ENCODE measurements around the gene KRT74.

The KRT74 gene

DNA sequence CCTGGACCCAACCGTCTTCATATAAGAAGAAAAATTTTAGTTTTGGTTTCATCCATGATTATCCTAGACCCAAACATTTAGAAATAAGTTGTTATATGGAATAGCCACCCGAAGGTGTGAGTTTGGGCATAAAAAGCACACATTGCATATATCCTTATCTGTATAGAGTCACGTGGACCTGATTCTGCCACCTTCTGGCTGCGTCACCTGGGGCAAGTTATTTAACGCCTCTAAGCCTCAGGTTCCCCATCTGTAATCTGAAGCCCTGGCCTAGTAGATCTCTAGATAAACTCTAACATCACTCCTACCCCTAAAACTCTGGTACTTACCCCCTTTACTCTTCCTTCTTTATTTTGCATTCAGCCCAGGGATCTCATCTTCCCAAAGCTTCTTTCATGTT lies 39.2 kb downstream of the KRT74 start:
- FAIRE-seq, result no peak

DNA sequence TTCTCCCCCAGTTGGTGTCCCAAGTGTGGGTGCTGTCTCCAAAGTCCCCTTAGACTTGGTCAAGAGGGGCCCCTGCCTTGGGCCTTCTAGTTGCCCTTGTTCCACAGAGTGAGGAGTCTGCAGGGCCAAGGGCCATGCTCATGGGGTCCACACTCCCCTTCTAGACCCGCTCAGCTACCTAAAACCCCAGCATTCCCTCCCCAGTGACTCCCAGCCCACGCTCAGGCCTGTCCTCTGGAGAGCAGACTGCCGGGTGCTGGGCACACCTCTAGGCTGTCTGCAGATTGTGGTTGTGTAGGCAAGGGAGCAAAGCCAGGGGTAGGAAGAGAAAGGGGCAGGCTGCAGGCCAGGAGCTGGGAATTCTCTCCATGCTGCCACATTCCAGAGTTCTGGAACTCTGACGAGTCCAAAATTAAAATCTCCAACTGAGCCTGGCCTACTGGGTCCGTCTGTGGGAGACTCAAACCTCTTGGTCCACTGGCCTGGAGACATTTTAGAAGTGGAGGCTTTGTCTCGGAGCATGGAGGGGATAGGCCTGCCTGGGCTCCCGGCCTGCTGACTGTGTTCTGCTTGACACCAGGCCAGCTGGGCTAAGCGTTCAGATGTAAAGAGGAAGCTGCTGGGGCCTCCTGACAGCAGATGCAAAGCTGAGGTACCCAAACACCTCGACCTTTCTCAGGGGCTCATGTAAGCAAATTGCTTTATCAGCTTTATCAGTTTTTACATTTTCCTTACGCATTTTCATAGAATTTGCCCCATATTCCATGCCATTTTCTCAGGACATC lies 39.8 kb downstream of the KRT74 start:
- FAIRE-seq, result no peak

DNA sequence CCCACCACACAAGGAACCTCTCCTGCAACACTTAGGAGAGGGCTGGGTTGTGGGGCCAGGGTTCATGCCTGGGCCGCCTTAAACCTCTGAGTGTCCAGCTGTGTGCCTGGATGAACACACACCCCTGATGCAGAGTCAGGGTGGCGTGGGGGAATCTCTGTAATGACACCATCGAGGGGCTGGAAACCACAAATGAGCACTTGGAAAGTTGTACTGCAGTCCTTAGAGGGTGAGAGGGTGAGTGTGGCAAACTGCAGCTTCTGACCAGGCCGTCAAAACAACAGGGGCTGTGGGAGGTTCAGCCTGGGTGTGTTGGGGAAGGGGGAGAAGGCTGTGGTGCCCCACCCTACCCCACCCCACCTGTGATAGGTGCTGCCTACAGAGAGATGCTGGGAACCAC lies 41.0 kb downstream of the KRT74 start:
- FAIRE-seq, result no peak

DNA sequence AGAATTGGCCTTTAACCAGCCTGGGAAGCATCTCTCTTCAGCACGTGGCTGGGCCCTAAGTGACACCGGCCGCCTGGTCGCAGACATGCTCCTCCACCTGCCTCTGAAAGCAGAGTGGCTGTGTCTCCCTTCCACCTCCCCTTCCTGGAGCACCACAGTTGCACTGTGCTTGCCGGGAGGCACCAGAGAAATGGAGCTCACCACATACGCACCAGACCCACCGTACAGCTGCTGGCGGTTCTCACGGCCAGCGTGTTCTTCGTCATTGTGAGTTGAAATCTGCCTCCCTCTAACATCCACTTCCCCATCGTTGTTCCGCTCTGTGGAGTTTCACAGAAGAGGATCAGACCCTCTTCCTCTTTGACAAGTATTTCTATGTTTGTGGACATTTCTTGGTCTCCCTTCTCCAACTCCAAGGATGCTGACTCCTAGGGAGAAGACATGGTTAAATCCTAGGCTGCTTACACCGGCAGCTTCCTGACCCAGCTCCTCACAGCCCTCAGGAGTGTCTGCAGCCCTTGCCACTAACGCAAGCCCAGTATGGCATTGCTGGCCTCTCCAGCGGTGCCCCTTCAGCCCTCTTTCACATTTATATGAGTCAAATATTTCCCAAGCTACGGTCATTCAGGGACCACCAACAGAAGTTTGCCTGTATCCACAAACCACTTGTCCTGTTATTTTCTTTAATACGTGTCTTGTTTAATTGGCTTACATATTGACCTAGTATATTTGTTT lies 41.9 kb downstream of the KRT74 start:
- no peak for FAIRE-seq

DNA sequence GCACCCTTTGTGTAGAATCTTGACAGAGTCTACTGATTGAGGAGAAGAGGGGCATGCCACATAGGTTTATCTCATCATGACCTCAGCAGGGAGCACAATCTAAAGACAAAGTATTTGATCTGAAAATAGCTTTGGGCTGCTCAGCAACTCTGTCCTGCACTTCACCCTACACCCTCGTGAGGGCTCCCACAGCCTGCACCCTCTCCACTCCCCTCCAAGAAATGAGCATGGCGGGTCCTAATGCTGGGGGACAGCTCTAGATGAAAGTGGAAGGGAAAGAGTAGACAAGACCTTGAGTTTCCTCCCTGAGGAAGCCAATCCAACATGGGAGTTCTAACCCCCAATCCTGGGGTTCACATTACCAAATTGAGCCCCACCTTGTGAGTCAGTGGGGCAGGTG lies 42.7 kb downstream of the KRT74 start:
- FAIRE-seq, result no peak

DNA sequence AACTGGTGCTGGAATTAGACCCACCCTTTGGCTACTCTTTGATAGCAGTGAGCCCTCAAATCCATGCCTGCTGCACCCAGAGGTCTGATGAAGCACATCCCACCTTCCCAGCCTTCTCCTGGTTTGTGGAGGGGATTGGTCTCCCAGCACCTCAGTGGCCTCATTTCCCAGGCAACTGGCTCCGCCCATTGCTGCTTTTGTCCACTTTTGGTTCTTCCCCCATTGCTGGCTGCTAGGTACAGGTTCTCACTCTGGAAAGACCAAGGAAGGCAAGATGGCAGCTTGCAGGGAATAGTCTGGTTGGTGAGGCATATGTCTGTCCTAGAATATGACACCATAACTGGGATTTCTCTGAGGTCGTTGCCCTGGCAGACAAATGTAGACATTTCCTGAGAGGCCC lies 43.3 kb downstream of the KRT74 start:
- FAIRE-seq, result no peak

DNA sequence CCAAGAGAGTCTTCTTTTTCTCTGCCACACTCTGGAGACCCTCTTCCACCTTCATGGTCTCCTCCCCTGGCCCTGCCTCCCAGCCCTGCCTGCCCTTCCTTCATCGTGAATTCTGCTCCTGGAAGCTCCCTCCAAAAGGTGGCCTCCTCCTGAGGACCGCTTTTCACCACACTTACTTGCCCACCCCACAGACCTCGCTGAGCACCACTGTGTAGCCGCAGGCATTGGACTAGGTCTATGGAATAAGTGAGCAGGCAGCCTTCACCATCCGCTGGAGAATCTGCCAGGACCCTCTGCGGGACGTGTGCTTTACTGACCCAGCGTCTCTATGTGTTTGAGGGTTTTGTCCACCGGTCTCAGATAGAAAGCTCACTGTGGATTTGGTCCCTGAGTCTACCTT lies 43.8 kb downstream of the KRT74 start:
- FAIRE-seq, result no peak

DNA sequence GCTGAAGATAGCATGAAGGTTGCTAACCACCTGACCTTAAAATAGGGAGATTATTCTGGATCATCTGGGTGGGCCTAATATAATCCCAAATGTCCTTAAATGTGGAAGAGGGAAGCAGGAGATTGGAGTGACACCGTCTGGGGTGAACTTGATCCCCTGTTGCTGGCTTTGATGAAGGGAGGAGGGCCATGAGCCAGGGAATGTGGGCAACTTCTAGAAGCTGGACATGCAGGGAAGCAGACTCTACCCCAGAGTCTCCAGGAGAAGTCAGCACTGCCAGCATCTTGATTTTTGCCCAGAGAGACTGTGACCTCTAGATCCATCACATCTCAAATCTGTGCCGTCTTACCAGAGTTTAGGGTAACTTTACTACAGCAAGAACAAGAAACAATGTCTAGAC lies 44.2 kb downstream of the KRT74 start:
- FAIRE-seq, result no peak

DNA sequence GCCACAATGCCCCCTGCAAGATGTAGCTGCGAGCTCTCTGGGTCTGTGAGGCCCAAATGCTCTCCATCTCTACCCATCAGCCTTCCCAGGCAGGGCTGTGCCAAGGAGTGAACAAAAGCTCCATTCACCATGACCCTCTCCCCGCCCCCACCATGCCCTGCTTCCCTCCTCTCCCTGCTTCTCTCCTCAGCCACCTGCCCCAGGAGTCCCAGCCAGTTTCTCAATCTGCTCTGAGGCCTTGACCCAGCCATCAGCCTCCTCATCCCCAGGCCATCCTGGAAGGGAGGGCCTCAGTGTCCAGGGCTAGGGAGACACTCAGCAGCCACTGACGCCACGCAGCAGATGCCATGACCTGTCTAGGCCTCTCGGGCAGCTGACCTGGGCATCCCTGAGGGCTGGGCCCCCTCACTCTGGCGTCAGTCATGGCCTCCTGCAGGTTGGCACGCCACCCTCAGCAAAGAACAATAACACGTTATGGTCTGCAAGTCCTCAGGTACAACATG lies 45.0 kb downstream of the KRT74 start:
- FAIRE-seq, result no peak

DNA sequence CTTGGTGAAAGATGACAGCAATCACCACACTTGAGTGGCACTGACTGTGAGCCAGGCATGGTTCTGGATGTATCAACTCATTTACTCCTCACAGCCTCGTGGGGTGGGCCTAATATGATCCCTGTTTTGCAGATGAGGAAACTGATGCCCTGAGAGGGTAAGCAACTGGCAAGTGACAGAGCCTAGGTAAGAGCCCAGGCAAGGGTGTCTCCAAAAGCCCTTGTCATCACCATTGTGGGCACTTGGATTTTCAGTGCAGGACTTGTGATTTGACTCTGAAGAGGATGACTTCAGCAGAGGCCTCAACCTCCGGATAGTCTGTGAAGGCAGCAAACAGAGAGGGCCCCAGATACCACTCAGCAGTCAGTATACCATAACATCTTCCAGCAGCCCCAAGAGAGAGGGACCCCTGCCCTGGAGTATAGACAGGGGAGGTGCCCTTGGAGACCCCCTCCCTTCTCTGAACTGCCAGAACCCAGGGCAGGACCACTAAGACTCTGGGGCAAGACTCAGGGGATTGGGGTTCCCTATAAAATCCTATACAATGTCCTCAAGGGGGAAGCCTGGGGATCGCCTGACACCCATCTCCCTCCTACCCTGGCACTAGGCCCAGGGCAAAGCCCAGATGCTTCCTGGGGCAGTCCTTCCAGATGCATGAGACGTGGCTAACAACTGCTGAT lies 46.4 kb downstream of the KRT74 start:
- FAIRE-seq, result no peak

DNA sequence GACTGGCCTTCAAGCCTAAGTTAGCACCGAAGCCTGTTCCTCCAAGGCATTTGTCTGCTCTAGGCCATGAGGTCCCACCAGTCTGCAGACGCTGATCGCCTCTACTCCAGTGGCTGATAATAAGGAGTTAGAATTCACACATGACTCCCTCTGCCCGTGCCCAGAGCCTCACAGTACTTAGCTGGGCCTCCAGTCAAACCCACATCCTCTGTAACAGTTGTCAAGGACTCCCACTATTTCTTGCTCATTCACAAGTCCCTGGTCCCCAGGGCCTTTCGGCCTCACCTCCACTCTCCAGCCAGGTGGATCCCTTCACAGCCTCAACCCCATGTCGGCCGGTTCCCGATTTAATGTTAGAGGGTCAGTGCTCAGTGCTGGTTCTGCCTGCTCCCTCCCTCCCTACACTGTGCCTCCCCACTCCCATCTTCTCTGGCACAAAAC lies 47.1 kb downstream of the KRT74 start:
- FAIRE-seq, result no peak

DNA sequence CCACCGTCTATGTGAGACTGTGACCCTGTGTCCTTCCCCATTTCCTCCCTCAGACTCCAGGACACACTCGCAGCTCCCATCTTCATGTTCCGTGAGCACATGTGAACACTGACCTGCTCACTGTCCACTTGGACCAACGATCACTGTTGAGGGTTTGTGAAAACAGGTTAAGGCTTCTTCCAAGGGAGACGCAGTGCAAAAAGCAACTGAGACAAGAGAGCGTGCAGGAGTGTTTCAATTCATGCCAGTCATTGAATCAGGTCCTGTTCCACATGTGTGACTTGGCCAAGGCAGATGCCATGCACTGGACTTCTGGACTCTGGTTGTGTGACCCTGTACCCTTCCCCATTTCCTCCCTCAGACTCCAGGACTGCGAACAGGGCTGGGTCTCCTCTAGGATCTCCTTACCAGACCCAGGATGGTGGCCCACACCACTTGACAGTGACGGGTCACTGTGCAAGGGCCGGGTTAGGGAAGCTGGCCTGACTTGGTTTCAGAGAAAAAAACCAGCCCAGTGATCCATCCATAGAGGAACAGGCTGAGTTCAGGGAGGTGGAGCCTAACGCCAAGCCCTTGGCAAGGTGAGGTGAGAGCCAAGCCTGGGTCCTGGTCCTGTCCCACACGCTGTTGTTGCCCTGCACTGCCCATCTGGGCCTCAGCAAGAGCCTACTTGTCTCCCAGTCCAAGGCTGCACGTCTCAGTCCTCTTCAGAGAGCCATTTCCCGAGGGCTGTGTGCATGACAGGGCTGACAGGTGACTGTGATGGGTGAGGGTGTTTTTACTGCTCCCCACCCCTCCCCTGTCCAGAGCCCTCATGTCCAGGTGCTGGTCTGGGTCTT lies 47.8 kb downstream of the KRT74 start:
- no peak for FAIRE-seq

DNA sequence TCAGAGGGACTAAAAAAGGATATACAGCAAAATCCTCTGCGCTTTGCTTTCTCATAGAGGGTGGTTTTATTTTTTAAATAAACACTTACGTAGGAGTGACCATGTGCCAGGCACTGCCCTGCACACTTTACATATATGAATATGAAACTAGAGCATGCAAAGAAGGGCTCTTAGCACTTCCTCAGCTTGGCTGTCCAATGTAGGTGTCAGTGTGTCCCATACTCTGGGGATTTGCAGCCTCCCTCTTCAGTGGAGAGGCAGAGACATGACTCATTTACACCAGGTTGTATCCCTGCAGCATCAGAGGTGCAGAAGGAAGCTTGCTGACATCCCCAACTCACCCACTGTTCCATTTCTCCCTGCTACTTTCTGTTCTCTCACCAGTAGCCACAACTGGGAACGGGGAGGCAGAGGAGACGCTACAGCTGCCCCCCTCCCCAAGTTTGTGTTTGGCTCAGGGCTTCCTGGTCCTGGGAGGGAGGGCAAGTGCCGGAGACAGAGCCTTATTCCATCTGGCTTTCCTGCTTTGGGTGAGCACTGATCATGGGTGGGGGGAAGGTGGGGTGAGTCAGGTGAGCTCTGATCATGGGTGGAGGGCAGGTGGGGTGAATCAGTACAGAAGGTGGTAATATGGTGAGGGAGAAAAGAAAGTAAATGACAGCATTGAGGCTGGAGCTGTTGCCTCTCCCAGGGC lies 48.6 kb downstream of the KRT74 start:
- no peak for FAIRE-seq

DNA sequence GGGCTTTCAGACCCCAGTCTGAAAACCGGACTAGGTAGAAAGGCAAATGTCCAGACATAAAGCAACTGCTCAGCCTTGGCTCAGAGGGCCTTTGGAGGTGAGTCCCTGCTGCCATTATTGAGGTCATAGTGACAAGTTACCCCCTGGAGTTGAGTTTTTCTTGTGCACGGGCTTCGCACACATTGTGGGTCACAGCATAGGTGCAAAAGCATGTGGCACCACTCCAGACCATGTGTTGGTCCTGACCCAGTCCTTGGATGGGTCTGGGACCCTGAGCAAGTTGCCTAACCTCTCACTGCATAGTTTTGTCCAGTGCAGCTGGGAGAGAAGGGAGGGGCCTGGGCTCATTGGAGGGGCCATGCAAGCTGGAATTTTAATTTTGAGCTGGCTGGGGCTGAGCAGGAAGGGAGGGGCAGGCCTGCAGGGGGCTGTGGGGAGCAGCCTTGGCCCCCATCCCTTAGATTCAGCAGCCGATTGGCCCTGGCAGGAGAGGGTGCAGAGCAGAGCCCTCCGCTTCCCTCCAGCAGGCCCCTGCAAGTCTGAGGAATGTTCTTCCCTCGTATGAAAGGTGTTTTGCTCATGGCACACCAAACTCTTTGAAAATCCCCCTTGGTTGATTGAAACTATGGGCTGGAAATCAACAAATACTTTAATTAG lies 49.3 kb downstream of the KRT74 start:
- FAIRE-seq, result no peak

DNA sequence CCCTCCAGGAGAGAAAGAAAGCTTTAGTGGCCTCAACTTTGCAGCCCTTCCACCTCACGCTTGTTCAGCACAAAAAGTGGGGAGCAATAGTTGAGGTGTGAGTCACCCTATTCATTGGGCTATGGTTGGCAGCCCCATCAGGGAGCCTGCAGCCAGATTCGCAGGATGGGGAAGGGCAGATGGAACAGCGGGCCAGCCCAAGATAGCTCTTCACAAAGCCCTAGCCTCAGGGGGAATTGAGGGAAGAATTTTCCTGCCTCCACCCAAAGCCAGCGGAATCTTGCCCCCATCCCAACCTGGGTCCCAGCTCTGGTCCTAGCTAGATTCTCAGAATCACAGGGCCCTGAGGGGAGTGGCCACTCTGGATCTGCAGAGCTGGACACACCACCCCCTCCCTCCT lies 49.8 kb downstream of the KRT74 start:
- no peak for FAIRE-seq

DNA sequence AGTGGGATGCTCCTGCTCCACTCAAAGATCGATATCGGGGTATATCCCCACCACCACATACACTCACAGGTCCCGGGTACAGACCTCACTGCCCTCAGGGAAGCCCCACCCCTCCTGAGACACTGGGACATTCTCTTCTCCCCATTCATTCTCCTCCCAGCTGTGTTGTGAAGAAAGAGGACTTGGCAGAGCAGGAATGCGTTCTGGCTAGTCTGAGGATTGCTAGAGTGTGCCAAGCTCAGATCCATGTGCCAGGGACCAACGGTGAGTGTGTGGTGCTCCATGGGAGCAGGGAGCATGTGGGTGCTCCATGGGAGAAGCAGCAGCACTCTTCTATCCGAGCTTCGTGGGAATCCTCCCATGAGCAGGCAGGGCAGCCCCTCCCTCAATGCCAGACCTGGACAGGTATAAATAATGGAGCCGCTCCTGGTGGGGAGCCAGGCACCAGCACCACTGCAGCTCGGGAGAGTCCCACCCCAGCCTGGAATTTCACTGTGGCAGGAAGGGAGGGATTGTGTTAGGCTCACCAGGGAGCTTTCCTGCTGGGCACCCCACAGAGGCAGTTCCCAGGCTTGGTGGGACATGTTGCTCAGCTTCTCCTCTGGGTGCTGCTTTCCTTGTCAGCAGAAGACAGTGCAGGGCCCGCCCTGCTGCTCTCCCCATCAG lies 51.2 kb downstream of the KRT74 start:
- FAIRE-seq, result no peak

DNA sequence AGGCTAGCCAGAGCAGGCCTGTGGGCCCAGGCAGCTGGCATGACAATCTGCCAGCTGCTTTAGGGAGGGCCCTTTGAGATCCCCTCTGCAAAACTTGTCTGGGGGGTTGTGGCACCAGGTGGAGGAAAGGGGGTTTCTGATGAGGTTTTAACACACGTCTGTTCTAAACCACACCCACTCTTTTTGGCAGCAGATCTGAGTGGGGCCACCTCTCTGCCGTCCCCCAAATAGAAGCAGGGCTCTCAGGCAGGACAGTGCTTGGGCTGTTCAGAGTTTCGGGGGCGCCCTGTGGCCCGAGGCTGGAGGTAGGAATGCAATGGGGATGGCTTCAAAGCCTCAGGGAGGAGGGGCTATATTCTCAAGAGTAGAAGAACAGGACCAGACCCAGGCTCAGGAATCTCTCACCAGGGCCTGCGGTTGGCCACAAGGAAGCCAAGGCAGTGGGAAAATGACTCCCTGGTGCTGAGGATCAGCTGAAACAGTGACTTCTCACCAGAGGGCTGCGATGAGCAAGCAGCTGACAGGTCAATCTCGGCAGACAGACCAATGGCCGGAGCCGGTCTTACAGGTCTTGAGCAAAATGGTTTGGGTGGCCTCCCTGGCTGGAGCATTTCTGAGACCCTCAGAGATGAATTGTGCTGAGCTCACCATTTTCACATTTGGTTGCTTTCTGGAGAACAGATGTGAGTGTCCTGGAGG lies 51.9 kb downstream of the KRT74 start:
- no peak for FAIRE-seq

DNA sequence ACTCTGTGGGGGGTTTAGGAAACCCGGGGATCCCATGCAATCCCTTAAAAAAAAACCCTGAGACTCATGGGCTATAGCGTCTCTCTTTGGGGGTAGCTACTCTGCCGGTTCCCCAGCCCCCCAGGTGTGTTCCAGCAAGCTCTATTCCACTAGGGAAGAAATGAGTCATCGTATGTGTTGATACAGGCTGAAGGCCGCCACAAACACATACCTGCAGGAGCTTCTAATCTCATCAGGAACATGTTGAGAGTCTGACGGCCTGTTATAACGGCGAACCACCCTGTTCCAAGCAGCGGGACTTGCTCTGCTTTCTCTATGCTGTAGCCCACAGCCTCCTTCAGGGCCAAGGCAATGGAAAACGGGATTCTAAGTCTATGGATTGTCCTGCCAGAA lies 52.5 kb downstream of the KRT74 start:
- FAIRE-seq, result no peak

DNA sequence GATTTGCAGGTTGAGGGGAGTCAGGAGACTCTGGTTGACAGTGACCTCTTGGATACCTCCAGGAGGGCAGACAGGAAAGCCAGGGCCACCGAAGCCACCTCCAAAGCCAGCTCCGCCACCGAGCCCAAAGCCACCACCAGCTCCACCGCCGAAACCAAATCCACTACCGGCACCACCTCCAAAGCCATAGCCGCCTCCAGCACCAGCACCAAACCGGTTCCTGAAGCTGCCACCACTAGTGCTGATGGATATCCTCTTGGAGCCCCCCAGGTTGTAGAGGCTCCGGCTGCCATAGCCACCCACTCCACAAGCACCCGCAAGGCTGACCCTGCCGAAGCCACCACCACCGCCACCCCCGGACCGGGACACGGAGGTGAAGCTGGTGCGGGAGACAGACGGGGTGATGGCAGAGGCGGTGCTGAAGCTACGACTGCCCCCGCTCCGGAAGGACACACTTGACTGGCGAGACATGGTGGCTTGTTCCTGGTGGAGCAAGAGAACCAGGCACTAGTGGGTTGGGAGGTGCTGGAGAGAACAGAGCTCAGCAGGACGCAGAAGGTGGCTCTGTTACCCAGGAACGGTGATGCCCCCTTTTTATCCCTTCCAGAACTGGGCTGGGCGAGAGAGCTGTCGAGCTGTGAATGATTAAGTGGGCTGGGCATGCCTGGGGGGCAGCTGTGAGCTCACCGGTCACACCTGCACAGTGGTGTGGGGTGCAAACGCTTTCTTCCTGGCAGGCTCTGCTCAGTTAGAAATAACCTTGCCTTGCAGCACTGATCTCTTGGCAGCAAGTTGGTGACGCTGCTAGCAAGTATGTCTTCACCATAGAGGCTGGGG lies 53.6 kb downstream of the KRT74 start, which contains the start of gene KRT5:
TSS of gene KRT5 (minus strand) at position 569 of the 837 bp plus-strand sequence. CDS start at position 471, 98 bp downstream.
- no peak for FAIRE-seq

Data from endometrium (tissue), 2 donors.